GM12875 (cell line): ENCODE measurements around the gene CCBE1.
"Not testable (repeated sequence)": the region's sequence is repeated elsewhere in the genome, so short reads cannot be mapped to it uniquely, and the experiment has no call there.

Source experiments
- H3K4me3 ChIP-seq: one replicate; pipeline ENCODE4 v1.5.1; 2011; ENCODE audit warnings: low read depth, low read length, control low read depth
- CTCF ChIP-seq: IDR thresholded peaks from 2 replicates; pipeline ENCODE4 v1.5.1; 2011; ENCODE audit warnings: low read depth, mild to moderate bottlenecking, control low read depth, inconsistent platforms, low read length, moderate library complexity, borderline replicate concordance; ENCODE audit not compliant: insufficient read depth

Gene CCBE1

GRCh38 chr18:59517446-59518165 is 179.6 kb downstream of the CCBE1 start:
- TF ChIP-seq CTCF, result no peak
- H3K4me3 ChIP-seq, result no peak overlapping the region

- TF ChIP-seq CTCF, result no peak
- no peak overlapping the region for H3K4me3 ChIP-seq
Measured at GRCh38 chr18:59516356-59517155, 180.7 kb downstream of the CCBE1 start.

- not testable (repeated sequence) for H3K4me3 ChIP-seq
Measured at GRCh38 chr18:59515956-59516355, 181.3 kb downstream of the CCBE1 start.

- no peak overlapping the region for H3K4me3 ChIP-seq
- TF ChIP-seq CTCF, result no peak
Measured at GRCh38 chr18:59515147-59515546, 182.1 kb downstream of the CCBE1 start.

- no peak overlapping the region for H3K4me3 ChIP-seq
- no peak for TF ChIP-seq CTCF
Measured at GRCh38 chr18:59514203-59514602, 183.0 kb downstream of the CCBE1 start.

GRCh38 chr18:59512025-59512755 is 185.0 kb downstream of the CCBE1 start:
- TF ChIP-seq CTCF, result no peak
- no peak overlapping the region for H3K4me3 ChIP-seq
